LHCN-M2 (cell line): ENCODE results near the gene IGIP. TPM values are rescaled to one million over a fixed set of nuclear protein-coding genes. Genes with fewer than 3 reads are reported as not detected.
"Not testable (repeated sequence)": the region's sequence is repeated elsewhere in the genome, so short reads cannot be mapped to it uniquely, and the experiment has no call there.

Experiments used
- DNase-seq: peaks from one replicate; pipeline ENCODE4 v3.0.0-alpha.2; 2012; ENCODE audit warnings: low read depth
- total RNA-seq: library from RNA; depleted of rRNA; stranded (reverse); fragments of >200 nt; gene quantifications from 2 replicates; pipeline ENCODE4 v1.2.3, GENCODE V29; 2014

The IGIP gene
- total RNA-seq, 1 experiment from 2014 or later: 3.4 TPM

GRCh38 chr5:140140435-140140834 lies 14.7 kb downstream of the IGIP start:
- DNase-seq: no peak

DNA sequence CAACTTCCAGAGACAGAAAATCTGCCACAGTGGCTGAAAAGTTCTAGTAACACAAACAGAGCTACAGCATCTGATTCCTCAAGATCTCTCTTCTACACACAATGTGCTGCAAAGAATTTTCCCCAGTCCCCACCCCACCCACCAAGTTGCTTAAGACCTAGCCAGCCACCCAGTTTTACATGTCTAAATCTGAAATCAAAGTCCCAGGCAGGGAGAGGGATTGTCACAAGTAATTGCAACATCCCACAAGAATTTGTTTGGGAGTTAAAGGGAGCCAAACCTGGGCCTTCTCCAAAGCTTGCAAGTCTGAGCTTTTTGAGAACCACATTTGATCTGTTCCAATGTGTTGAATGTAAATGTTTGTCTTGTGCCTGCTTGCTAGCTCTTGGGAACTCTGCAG lies 15.5 kb downstream of the IGIP start:
- DNase-seq: no peak

- no peak for DNase-seq
Measured at GRCh38 chr5:140142246-140142645, 16.5 kb downstream of the IGIP start.

- no peak for DNase-seq
Measured at GRCh38 chr5:140142856-140143255, 17.1 kb downstream of the IGIP start.

DNA sequence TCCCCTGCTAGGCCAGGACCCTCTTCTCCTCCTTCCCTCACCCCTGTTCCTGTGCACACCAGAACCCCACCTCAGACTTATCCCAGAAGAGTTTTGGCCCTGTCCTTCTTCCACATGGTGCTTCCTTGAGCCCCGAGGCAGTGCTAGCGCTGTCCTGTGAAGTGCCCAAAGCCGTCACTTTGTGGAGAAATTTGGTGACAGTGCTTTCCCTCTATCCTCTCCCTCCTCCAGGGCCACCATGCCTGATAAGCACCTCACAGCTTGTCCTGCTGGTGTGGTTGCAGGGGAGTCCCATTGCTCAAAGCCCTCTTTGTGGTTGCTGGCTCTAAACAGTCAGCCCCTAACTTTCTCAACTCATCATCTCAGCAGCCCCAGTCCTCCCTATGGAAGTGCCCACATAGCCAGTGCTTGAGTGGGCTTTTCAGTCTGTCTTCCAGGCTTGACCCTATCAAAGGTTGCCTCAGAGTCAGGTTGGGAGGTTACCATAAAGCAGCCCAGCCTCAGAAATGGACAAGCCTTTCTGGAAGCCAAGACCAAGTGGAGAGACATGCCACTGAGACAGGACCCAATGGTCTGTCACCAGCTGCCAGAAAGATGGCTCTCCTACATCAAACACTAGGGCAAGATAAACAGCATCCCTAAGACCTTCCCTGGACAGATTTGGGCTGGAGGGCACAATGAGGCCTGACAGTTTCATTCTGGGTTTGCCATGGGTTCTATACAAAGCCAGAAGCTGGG lies 18.0 kb downstream of the IGIP start:
- no peak for DNase-seq

DNA sequence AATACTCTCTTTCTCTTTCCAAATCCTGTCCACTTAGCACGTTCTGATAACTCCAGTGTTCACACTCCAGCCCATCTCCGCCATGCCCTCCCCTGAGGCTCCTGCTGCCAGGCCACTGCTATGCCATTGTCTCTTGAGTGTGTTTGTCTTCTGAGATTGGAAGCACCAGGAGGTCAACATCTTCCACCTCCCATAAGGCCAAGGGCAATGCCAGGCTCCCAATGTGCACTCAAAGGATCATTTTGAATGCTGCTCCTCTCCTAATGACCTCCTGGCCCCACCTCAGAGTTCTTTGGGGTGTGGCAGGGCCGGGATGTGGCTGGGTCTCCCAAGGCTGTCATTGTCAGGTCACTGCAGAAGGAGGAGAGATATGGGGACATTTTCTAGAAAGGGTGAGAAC lies 19.5 kb downstream of the IGIP start:
- no peak for DNase-seq

- DNase-seq: peak; percentile 50
Measured at GRCh38 chr5:140145818-140146522, 20.2 kb downstream of the IGIP start.

GRCh38 chr5:140146523-140146842 lies 20.7 kb downstream of the IGIP start:
- no peak for DNase-seq

- no peak for DNase-seq
Measured at GRCh38 chr5:140147460-140147859, 21.7 kb downstream of the IGIP start.

GRCh38 chr5:140148508-140148907 lies 22.8 kb downstream of the IGIP start:
- DNase-seq: no peak

DNA sequence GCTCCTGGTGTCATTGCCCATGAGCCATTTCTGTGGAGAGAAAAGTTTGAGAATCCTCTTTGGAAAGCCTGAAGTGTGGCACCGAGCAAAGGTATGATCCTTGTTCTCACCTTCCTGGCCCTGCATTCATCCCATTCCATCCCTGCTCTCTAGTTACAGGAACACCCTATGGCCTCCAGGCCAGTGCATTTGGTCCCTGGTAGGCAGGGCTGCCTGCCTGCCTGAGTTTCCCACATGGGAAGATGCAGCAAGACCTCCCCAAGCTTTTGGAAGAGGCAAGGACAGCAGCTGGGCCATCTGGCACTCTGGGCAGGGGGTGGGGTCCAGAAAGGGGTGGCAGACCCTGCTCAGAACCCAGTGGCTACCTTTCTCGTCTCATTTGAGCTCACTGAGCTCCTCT lies 24.5 kb downstream of the IGIP start:
- DNase-seq: no peak

GRCh38 chr5:140151144-140152021 lies 25.6 kb downstream of the IGIP start:
- no peak for DNase-seq

- no peak for DNase-seq
Measured at GRCh38 chr5:140152022-140152999, 26.6 kb downstream of the IGIP start.

GRCh38 chr5:140153255-140153654 lies 27.5 kb downstream of the IGIP start:
- no peak for DNase-seq

- DNase-seq: no peak
Measured at GRCh38 chr5:140153905-140154304, 28.2 kb downstream of the IGIP start.

- not testable (repeated sequence) for DNase-seq
Measured at GRCh38 chr5:140154710-140155381, 29.1 kb downstream of the IGIP start.

DNA sequence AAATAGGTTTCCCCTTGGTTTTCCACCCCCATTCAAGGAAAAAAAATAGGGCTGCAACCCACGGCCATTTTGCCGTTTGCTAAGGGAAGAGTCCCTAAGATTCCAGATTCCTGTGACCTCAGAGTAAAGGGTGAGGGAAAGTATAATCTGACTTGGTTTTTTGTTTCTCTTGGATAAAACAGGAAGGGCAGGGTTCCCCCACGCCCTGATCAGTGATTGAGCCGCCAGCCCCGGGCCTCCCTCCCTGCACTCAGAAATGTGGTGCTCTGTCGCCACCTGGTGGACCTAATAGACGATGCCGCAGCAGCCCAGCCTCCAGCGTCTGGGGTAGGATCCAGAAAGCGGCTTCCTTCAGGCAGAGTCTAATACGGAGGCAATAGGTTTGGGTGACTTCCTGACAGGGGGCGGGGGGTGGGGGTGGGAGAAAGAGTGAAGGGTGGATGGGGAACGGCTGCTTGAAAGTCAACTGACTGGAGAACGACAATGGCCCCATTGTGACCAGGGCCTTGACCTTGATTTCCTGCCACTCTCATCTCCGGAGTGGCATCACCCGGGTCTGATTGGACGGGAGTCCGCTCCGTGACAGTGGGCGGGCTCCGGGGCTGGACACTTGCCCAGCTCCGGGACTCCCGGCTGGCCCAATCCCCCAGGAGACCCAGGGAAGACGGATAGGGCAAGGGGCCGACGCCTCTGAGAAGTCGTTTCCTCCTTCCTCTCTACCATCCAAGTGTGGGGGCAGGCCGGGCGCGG lies 31.5 kb downstream of the IGIP start:
- DNase-seq: peak; percentile 60

- no peak for DNase-seq
Measured at GRCh38 chr5:140159014-140159927, 33.5 kb downstream of the IGIP start.

DNA sequence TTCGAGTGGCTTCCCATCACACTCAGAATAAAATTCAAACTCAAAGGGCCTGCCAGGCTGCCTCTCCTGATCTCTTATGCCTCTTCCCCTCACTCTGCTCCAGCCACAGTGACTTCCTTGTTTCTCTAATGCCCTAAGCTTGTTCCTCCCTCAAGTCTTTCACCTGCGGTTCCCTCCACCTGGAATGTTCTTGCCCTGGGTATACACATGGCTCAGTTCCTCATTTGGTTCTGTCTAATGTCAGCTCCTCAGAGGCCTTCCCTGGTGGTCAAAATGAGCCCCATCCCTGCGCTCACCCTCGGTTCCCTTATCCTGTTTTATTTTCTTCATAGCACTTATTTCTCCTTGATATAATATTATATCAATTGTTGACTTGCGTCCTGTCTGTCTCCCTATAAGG lies 36.5 kb downstream of the IGIP start:
- DNase-seq: no peak
